ENCODE measurements around the gene TBCA.

- no peak for TF ChIP-seq EZH2 (IDR thresholded peaks at IDR 0.05)
- TF ChIP-seq SIN3A (IDR thresholded peaks at IDR 0.05; ENCODE audit: low read depth), result no peak
- no peak for TF ChIP-seq EZH2phosphoT487 (IDR thresholded peaks at IDR 0.05; ENCODE audit: borderline replicate concordance)
- no peak for TF ChIP-seq POLR2A (IDR thresholded peaks at IDR 0.05; ENCODE audit: borderline replicate concordance, extremely low read depth, insufficient read depth, insufficient read length)
- no peak for TF ChIP-seq CEBPB (IDR thresholded peaks at IDR 0.05; ENCODE audit: low read depth)
Observed at GRCh38 chr5:77669677-77670076, 106.5 kb downstream of the TBCA start.

Data from HCT116 (cell line).